A549 treated with AZD9567 at 1 μM for 4 hours (cell line): ENCODE data around the gene DAZ2. TPM values are rescaled to one million over a fixed set of nuclear protein-coding genes. Genes with fewer than 3 reads are reported as not detected.

ENCODE experiments used
- total RNA-seq: library from RNA; stranded (reverse); fragments of 200-300 nt; extraction: Qiagen RNA extraction; gene quantifications from 5 replicates; pipeline ENCODE4 v1.2.3, GENCODE V29; 2022; ENCODE audit not compliant: insufficient read depth

Gene DAZ2
- not detected in 5 replicates for total RNA-seq

GRCh38 chrY:23219233-23219632, at the start of gene DAZ2:
TSS of gene DAZ2 (plus strand) at chrY:23219533. CDS start at chrY:23219741, 208 bp downstream.

GRCh38 chrY:23198908-23199307, 20.4 kb upstream of the DAZ2 start, which contains the start of gene DAZ1:
TSS of gene DAZ1 (minus strand) at chrY:23199008. CDS start at chrY:23198800, 208 bp downstream.

Other genes with a start within 250 kb of the DAZ2 start
- gene BPY2, start 235.3 kb upstream of the DAZ2 start, total RNA-seq = not detected in 5 replicates
- gene DAZ1, start 20.5 kb upstream of the DAZ2 start, total RNA-seq = not detected in 5 replicates